HepG2 (cell line): ENCODE results near the gene MAP1LC3A. TPM values are rescaled to one million over a fixed set of nuclear protein-coding genes. Genes with fewer than 3 reads are reported as not detected.
A peak's percentile ranks its signal among the peaks of the same experiment; 100 is the strongest.

ENCODE experiments used
- ATAC-seq: fragments of 200-7000 bp; cut with Tn5 transposase; 3 replicates; pipeline ENCODE4 v1.9.1; 2020; ENCODE audit warnings: mild to moderate bottlenecking, moderate library complexity
- BruUV-seq: library from RNA; stranded (reverse); fragments of 400-500 nt; replicated peaks from 2 replicates; lab custom pipeline; 2021; lab: Mats Ljungman, UMichigan
- CTCF ChIA-PET: fragments of 300-600 bp; formaldehyde crosslinking; extraction: SDS; loops from one replicate; lab custom pipeline; 2021; ENCODE audit warnings: low total read pairs, inconsistent platforms, low intra/inter-chr PET ratio; lab: Yijun Ruan, JAX
- POLR2A ChIA-PET: fragments of 350-600 bp; sonication (Branson Sonifier 250); formaldehyde crosslinking; loops from one replicate; lab custom pipeline; 2020; ENCODE audit warnings: antibody characterized with exemption, inconsistent platforms; lab: Yijun Ruan, JAX
- DNase-seq: peaks from one replicate; pipeline ENCODE4 v3.0.0-alpha.2; 2015; ENCODE audit warnings: low spot score
- FAIRE-seq: peaks from 3 replicates; lab custom pipeline; 2011; peaks lifted over from hg19 to GRCh38; lab: Jason Lieb, UNC
- H2AFZ ChIP-seq: one replicate; pipeline ENCODE4 v1.6.1; 2011; ENCODE audit warnings: low read length, inconsistent platforms
- H3K27ac ChIP-seq: fragments of 300-600 bp; 3 replicates; pipeline ENCODE4 v1.8.0; 2011; ENCODE audit warnings: mixed run types, mild to moderate bottlenecking, mixed read lengths, low read length, inconsistent platforms; ENCODE audit not compliant: insufficient read depth; ENCODE audit errors: extremely low read length
- H3K27me3 ChIP-seq, 2 experiments: fragments of 200-600 bp in 1 of 2; 2 replicates in 1 of 2; 3 replicates in 1 of 2; pipeline versions ENCODE4 v1.6.0 to v1.8.0; 2011; ENCODE audit warnings: low read length in 2 of 2, mild to moderate bottlenecking in 2 of 2, moderate library complexity in 2 of 2, inconsistent platforms in 1 of 2; ENCODE audit not compliant: insufficient read depth in 2 of 2, control insufficient read depth in 1 of 2
- H3K36me3 ChIP-seq, 2 experiments: fragments of 200-600 bp in 1 of 2; replicated peaks in 1 of 2; 2 replicates in 1 of 2; 3 replicates in 1 of 2; pipeline versions ENCODE4 v1.5.1 to v1.8.0; 2011; ENCODE audit warnings: low read length in 2 of 2, inconsistent platforms in 1 of 2; ENCODE audit not compliant: insufficient read depth in 2 of 2, control insufficient read depth in 1 of 2
- H3K4me1 ChIP-seq: 2 replicates; pipeline ENCODE4 v1.5.1; 2012; ENCODE audit warnings: low read length, inconsistent platforms; ENCODE audit not compliant: insufficient read depth
- H3K4me2 ChIP-seq: 2 replicates; pipeline ENCODE4 v1.6.0; 2011; ENCODE audit warnings: low read depth, low read length, inconsistent platforms
- H3K4me3 ChIP-seq, 3 experiments: fragments of 200-600 bp in 1 of 3; sonication (generic), shearing (Covaris generic) in 1 of 3; replicated peaks in 1 of 3; 2 replicates each; pipeline ENCODE4 v1.5.1; 2011 to 2016; ENCODE audit warnings: low read length in 3 of 3, inconsistent platforms in 2 of 3, low read depth in 2 of 3, mild to moderate bottlenecking in 2 of 3, control low read depth in 1 of 3, mixed read lengths in 1 of 3; ENCODE audit not compliant: insufficient read depth in 1 of 3
- H3K79me2 ChIP-seq: one replicate; pipeline ENCODE4 v1.6.1; 2011; ENCODE audit warnings: low read length, inconsistent platforms; ENCODE audit not compliant: insufficient read depth
- H3K9ac ChIP-seq: 2 replicates; pipeline ENCODE4 v1.6.0; 2011; ENCODE audit warnings: mild to moderate bottlenecking, low read depth, low read length, inconsistent platforms; ENCODE audit not compliant: insufficient read depth
- H3K9me3 ChIP-seq: 2 replicates; pipeline ENCODE4 v1.5.1; 2012; ENCODE audit warnings: mild to moderate bottlenecking, low read length
- H4K20me1 ChIP-seq: 2 replicates; pipeline ENCODE4 v1.6.0; 2011; ENCODE audit warnings: inconsistent platforms, mild to moderate bottlenecking, low read length, moderate library complexity; ENCODE audit not compliant: insufficient read depth
- PHF5A ChIP-seq: IDR thresholded peaks from one replicate; pipeline ENCODE4 v1.6.1; 2018; ENCODE audit warnings: low read depth, missing genetic modification reagents; ENCODE audit not compliant: unreplicated experiment
- POGK ChIP-seq: sonication (generic); formaldehyde crosslinking; conservative IDR thresholded peaks from 2 replicates; pipeline ENCODE4 v1.8.0; 2022; ENCODE audit warnings: mild to moderate bottlenecking, moderate library complexity, missing genetic modification reagents
- SALL2 ChIP-seq: sonication (generic); formaldehyde crosslinking; IDR thresholded peaks from 2 replicates; pipeline ENCODE4 v1.8.1; 2023; ENCODE audit warnings: mild to moderate bottlenecking, missing genetic modification reagents, inconsistent platforms
- SP2 ChIP-seq: sonication (generic); formaldehyde crosslinking; IDR thresholded peaks from 2 replicates; pipeline ENCODE4 v1.5.1; 2020; ENCODE audit warnings: mild to moderate bottlenecking, missing genetic modification reagents
- ZFP37 ChIP-seq: sonication (generic); formaldehyde crosslinking; IDR thresholded peaks from 2 replicates; pipeline ENCODE4 v1.4.0; 2020; ENCODE audit warnings: missing genetic modification reagents, borderline replicate concordance
- ZFP62 ChIP-seq: sonication (generic); formaldehyde crosslinking; IDR thresholded peaks from 2 replicates; pipeline ENCODE4 v1.4.0; 2020; ENCODE audit warnings: missing genetic modification reagents
- ZNF33A ChIP-seq: sonication (generic); formaldehyde crosslinking; IDR thresholded peaks from 2 replicates; pipeline ENCODE4 v1.5.1; 2020; ENCODE audit warnings: missing genetic modification reagents, mild to moderate bottlenecking, moderate library complexity, borderline replicate concordance
- ZNF441 ChIP-seq: sonication (generic); formaldehyde crosslinking; IDR thresholded peaks from 2 replicates; pipeline ENCODE4 v1.7.0; 2021; ENCODE audit warnings: missing genetic modification reagents, borderline replicate concordance
- ZNF501 ChIP-seq: sonication (generic); formaldehyde crosslinking; IDR thresholded peaks from 2 replicates; pipeline ENCODE4 v1.5.1; 2020; ENCODE audit warnings: mild to moderate bottlenecking, moderate library complexity, missing genetic modification reagents
- ZNF670 ChIP-seq: sonication (generic); formaldehyde crosslinking; IDR thresholded peaks from 2 replicates; pipeline ENCODE4 v1.8.0; 2022; ENCODE audit warnings: mild to moderate bottlenecking, missing genetic modification reagents, borderline replicate concordance
- ZNF879 ChIP-seq: sonication (generic); formaldehyde crosslinking; IDR thresholded peaks from 2 replicates; pipeline ENCODE4 v1.8.1; 2023; ENCODE audit warnings: missing genetic modification reagents
- ZZZ3 ChIP-seq: sonication (generic); formaldehyde crosslinking; IDR thresholded peaks from 2 replicates; pipeline ENCODE4 v1.4.0; 2020; ENCODE audit warnings: missing genetic modification reagents, mild to moderate bottlenecking, borderline replicate concordance
- WGBS: methylation state at CpG from one replicate; pipeline ENCODE4 v1.1.6; 2017; ENCODE audit warnings: low lambda C conversion rate; 5-methylcytosine and 5-hydroxymethylcytosine counted together
- in situ Hi-C: cut with HindIII; loops from 2 replicates; pipeline ENCODE4 v1.10.0; 2017; ENCODE audit warnings: low pct_unique_long_range_greater_than_20kb; ENCODE audit not compliant: extremely low pct_ligation_motif_present
- intact Hi-C: fragments of 100-400 bp; cut with micrococcal nuclease; formaldehyde crosslinking; loops from one replicate; pipeline ENCODE4 v1.10.0; 2022; ENCODE audit not compliant: unreplicated experiment
- polyA plus RNA-seq, 8 experiments: library from polyadenylated mRNA; depleted of rRNA in 3 of 8; stranded (reverse) in 7 of 8; unstranded in 1 of 8; fragments of >200 nt; fragmentation: Illumina TruSeq in 4 of 8; extraction: Trizol in 4 of 8; gene quantifications; 2 replicates each; pipeline versions ENCODE4 v1.2.1 to v1.2.3, GENCODE V29; 2011 to 2016; ENCODE audit warnings: low read depth in 4 of 8, missing spikeins in 1 of 8, mixed read lengths in 1 of 8; ENCODE audit not compliant: insufficient read depth in 1 of 8
- total RNA-seq, 5 experiments: library from RNA; depleted of rRNA; stranded (reverse); fragments of >200 nt; fragmentation: Illumina TruSeq; extraction: Trizol; gene quantifications; 2 replicates each; pipeline ENCODE4 v1.2.3, GENCODE V29; 2016; ENCODE audit warnings: low read depth in 1 of 5
- TF ChIP-seq, protein P1 (sequence below): sonication (generic); formaldehyde crosslinking; IDR thresholded peaks from 2 replicates; pipeline ENCODE4 v1.4.0; 2020; ENCODE audit warnings: missing genetic modification reagents, borderline replicate concordance

The MAP1LC3A gene
- total and polyA plus RNA-seq, 2 of the 13 experiments (the other 11 are each of a cell fraction or from before 2014, with no cell fraction given) = not detected

- no peak overlapping the region for H2AFZ ChIP-seq
- 98% methylated on average over 10 of the region's 10 CpGs for WGBS
- H3K79me2 ChIP-seq = peaks cover 51% of the 10 kb centered on the region
- POLR2A ChIA-PET = interaction anchor here (0.7 to 2.6 kb wide), 2 partner anchors 11 to 15 kb away, joined by 4 to 7 read pairs; partner anchors contain the start of gene DYNLRB1
- peaks cover 51% of the 10 kb centered on the region for H3K4me1 ChIP-seq
- H3K4me2 ChIP-seq = no peak overlapping the region
- ATAC-seq (no peak), DNase-seq (no peak), FAIRE-seq (no peak)
- no peak overlapping the region for H3K4me3 ChIP-seq
- H3K27ac ChIP-seq = peak overlapping the region; percentile 51
- no peaks in the 10 kb centered on the region for H3K27me3 ChIP-seq
- in situ Hi-C loops = no loop called here
- no peak overlapping the region for H3K9ac ChIP-seq
- intact Hi-C loops = loop anchor here (2.0 kb wide), 1 partner anchor 22 kb away; no protein-coding TSS in a partner anchor
- CTCF ChIA-PET = no interaction called here
- no peaks in the 10 kb centered on the region for H3K9me3 ChIP-seq
- H4K20me1 ChIP-seq = peaks cover 32% of the 10 kb centered on the region
- no TSS peak for BruUV-seq
- TF ChIP-seq, protein P1, sequence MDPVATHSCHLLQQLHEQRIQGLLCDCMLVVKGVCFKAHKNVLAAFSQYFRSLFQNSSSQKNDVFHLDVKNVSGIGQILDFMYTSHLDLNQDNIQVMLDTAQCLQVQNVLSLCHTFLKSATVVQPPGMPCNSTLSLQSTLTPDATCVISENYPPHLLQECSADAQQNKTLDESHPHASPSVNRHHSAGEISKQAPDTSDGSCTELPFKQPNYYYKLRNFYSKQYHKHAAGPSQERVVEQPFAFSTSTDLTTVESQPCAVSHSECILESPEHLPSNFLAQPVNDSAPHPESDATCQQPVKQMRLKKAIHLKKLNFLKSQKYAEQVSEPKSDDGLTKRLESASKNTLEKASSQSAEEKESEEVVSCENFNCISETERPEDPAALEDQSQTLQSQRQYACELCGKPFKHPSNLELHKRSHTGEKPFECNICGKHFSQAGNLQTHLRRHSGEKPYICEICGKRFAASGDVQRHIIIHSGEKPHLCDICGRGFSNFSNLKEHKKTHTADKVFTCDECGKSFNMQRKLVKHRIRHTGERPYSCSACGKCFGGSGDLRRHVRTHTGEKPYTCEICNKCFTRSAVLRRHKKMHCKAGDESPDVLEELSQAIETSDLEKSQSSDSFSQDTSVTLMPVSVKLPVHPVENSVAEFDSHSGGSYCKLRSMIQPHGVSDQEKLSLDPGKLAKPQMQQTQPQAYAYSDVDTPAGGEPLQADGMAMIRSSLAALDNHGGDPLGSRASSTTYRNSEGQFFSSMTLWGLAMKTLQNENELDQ (CRISPR knock-in tag) = no peak
- TF ChIP-seq ZFP62 (CRISPR knock-in tag) = no peak
- TF ChIP-seq ZZZ3 = 0 out of 2 replicates have a peak, but pooled peaks have one; percentile 54
- 0 out of 2 replicates have a peak, but pooled peaks have one; percentile 6 for TF ChIP-seq SALL2 (CRISPR knock-in tag)
- 0 out of 2 replicates have a peak, but pooled peaks have one; percentile 53 for TF ChIP-seq ZNF33A (CRISPR knock-in tag)
- TF ChIP-seq ZFP37 = no peak
- 0 out of 2 replicates have a peak, but pooled peaks have one; percentile 12 for TF ChIP-seq ZNF441 (CRISPR knock-in tag)
- TF ChIP-seq ZNF670 (CRISPR knock-in tag) = peak; percentile 62; the same call in 1 of the 2 replicates
- no peak for TF ChIP-seq ZNF879
- no peak for TF ChIP-seq PHF5A (CRISPR knock-in tag)
- TF ChIP-seq ZNF501 (CRISPR knock-in tag) = peak; percentile 39; the same call in 1 of the 2 replicates
- TF ChIP-seq POGK (CRISPR knock-in tag) = no peak
- no peak for TF ChIP-seq SP2 (CRISPR knock-in tag)
- peaks cover 37 to 60% of the 10 kb centered on the region in 2 experiments for H3K36me3 ChIP-seq
Measured at GRCh38 chr20:34527016-34527415, 31.5 kb upstream of the MAP1LC3A start.
